ENCODE data around the gene ZNF385B.

ZNF385B gene

DNA sequence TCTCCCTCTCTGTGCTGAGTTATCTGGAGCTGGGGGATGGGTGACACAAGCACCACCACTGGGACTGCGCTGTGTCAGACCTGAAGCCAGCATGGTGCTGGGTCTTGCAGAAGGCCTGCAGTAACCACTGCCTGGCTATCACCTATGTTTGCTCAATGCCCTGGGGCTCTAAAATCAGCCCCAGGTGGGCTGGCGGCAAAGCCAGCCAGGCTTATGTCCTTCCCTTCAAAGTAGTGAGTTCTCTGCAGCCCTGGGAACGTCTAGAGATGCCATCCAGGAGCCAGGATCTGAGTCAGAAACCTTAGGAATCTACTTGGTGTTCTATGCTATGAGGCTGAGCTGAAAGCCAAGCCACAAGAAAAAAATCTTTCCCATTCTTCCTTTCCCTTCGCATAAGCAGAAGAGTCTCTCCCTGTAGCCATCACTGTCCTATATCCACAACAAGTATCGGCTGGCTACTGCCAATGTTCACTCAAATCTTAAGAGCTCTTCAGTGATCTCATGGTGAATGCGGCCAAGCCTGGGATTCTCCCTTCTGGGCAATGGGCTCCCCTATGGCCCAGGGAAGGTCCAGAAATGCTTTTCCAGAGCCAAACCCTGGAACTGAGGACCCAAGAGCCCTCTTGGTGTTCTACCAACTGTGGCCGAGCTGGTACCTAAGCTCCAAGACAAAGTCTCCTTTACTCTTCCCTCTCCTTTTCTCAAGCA lies 248.7 kb downstream of the ZNF385B start:
- peak; percentile 63 for DNase-seq (ENCODE audit: low read depth)
- H3K4me3 ChIP-seq (ENCODE audit: control insufficient read depth, low read depth, low read length), result no peak overlapping the region
- TF ChIP-seq, protein P1, sequence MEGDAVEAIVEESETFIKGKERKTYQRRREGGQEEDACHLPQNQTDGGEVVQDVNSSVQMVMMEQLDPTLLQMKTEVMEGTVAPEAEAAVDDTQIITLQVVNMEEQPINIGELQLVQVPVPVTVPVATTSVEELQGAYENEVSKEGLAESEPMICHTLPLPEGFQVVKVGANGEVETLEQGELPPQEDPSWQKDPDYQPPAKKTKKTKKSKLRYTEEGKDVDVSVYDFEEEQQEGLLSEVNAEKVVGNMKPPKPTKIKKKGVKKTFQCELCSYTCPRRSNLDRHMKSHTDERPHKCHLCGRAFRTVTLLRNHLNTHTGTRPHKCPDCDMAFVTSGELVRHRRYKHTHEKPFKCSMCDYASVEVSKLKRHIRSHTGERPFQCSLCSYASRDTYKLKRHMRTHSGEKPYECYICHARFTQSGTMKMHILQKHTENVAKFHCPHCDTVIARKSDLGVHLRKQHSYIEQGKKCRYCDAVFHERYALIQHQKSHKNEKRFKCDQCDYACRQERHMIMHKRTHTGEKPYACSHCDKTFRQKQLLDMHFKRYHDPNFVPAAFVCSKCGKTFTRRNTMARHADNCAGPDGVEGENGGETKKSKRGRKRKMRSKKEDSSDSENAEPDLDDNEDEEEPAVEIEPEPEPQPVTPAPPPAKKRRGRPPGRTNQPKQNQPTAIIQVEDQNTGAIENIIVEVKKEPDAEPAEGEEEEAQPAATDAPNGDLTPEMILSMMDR (conservative IDR thresholded peaks at IDR 0.05; ENCODE audit: control insufficient read depth, insufficient read depth, low read depth, low read length), result no peak

DNA sequence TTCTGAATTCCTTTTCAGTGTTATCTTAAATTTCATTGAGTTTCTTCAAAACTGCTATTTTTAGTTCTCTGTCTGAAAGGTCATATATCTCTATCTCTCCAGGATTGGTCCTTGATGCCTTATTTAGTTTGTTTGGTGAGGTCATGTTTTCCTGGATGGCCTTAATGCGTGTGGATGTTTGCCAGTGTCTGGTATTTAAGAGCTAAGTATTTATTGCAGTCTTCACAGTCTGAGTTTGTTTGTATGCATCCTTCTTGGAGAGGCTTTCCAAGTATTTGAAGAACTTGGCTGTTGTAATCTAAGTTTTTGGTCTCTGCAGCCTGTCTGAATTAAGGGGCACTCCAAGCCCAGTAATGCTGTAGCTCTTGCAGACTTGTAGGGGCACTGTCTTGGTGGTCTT lies 249.3 kb downstream of the ZNF385B start:
- TF ChIP-seq, protein P1 (conservative IDR thresholded peaks at IDR 0.05; ENCODE audit: control insufficient read depth, insufficient read depth, low read depth, low read length), result no peak
- DNase-seq (ENCODE audit: low read depth), result peak; percentile 58
- H3K4me3 ChIP-seq (ENCODE audit: control insufficient read depth, low read depth, low read length), result no peak overlapping the region

DNA sequence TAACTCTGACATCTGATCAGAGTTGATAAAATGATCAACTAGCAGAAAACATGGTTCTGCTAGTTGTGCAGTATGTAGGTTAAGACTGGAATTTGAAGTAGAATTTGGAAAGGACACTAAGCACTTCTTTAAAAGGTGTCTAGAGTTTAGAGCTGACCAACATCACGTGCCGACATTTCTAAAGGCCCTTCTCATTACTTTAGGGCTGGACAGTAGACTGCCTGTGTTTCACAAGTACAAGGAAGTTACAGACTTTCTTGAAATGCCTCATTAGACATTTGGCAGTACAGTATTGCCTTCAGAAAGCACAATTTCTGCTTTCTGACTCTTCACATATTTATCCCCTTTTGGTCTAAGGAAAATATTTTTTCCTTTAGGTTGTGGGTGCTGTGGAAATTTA lies 255.3 kb downstream of the ZNF385B start:
- no peak for DNase-seq (ENCODE audit: low read depth)
- TF ChIP-seq, protein P1 (conservative IDR thresholded peaks at IDR 0.05; ENCODE audit: control insufficient read depth, insufficient read depth, low read depth, low read length), result no peak
- H3K4me3 ChIP-seq (ENCODE audit: control insufficient read depth, low read depth, low read length), result no peak overlapping the region

DNA sequence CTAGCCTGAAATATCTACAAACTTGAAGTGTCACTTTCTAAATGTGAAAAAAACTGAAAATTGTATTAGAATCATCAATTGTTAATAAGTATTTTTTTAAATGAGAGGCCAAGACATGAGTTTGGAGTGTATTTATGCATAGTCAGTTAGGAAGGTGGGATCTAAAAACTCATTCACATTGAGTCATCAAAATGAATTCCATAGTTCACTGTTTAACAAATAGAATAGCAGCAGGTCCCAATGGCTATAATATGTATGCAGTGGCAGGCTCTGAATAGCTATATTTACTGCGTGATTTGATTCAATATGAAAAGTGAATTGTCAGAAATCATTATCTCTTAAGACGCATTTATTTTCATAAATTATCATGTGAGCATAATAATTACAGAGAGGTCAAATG lies 256.1 kb downstream of the ZNF385B start:
- DNase-seq (ENCODE audit: low read depth), result no peak
- no peak overlapping the region for H3K4me3 ChIP-seq (ENCODE audit: control insufficient read depth, low read depth, low read length)
- TF ChIP-seq, protein P1 (conservative IDR thresholded peaks at IDR 0.05; ENCODE audit: control insufficient read depth, insufficient read depth, low read depth, low read length), result no peak

DNA sequence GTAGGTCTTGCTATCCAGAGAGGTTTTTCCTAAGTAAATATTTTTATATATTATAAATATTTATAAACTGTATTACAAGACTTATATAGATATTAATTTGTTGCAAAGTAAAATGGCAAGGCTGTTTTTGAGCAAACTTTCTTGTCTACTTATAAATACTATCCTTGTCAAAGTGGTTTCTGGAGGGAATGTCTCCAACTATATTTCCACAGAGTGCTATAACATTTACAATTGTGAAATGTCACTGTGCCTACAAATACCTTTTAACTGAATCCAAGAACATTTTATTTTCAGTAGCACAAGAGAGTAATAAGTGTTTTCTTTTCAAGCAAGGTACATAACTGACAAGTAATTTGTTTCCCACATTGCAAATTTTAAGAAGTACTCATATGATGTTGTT lies 256.8 kb downstream of the ZNF385B start:
- H3K4me3 ChIP-seq (ENCODE audit: control insufficient read depth, low read depth, low read length), result no peak overlapping the region
- DNase-seq (ENCODE audit: low read depth), result no peak
- TF ChIP-seq, protein P1 (conservative IDR thresholded peaks at IDR 0.05; ENCODE audit: control insufficient read depth, insufficient read depth, low read depth, low read length), result no peak

DNA sequence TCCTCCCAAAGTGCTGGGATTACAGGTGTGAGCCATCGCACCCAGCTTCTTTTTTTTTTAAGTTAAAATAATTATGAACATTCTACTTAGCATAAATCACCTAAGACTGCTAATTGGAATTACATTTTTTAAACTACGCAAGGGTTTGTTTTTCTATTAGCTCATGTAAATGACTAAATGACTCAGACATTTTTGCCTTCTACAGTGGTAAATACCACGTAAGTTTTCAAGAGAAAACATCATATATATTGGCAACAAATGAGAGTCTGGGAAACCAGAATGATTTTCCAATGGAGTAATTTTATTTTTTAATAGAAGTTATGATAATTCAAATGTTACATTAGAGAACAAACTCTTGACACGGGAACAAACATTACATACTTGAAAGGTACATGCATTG lies 259.0 kb downstream of the ZNF385B start:
- no peak for DNase-seq (ENCODE audit: low read depth)

More for the DNA sequence above, 259.0 kb downstream of the ZNF385B start:
- TF ChIP-seq, protein P1 (conservative IDR thresholded peaks at IDR 0.05; ENCODE audit: control insufficient read depth, insufficient read depth, low read depth, low read length), result no peak
- no peak overlapping the region for H3K4me3 ChIP-seq (ENCODE audit: control insufficient read depth, low read depth, low read length)
